HG03575 (cell line): ENCODE measurements around the gene C16orf90.
"Not testable (repeated sequence)": the region's sequence is repeated elsewhere in the genome, so short reads cannot be mapped to it uniquely, and the experiment has no call there.

ENCODE experiments used
- ATAC-seq: cut with Tn5 transposase; IDR thresholded peaks from one replicate; pipeline ENCODE4 v1.9.1; 2021; ENCODE audit not compliant: unreplicated experiment, insufficient number of reproducible peaks, low FRiP score; ENCODE audit errors: extremely low read depth

The C16orf90 gene

GRCh38 chr16:3495176-3495575, at the start of gene C16orf90:
C16orf90 (minus strand) TSS chr16:3495489; CDS start chr16:3495421, 68 bp downstream.
- no peak for ATAC-seq

GRCh38 chr16:3542601-3543373, 47.5 kb upstream of the C16orf90 start:
- ATAC-seq, result no peak

GRCh38 chr16:3541527-3542155, 46.4 kb upstream of the C16orf90 start:
- ATAC-seq, result no peak

GRCh38 chr16:3538222-3538621, 42.9 kb upstream of the C16orf90 start:
- ATAC-seq, result no peak

GRCh38 chr16:3536851-3537250, 41.6 kb upstream of the C16orf90 start:
- ATAC-seq, result no peak

GRCh38 chr16:3536271-3536731, 41.0 kb upstream of the C16orf90 start:
- no peak for ATAC-seq

GRCh38 chr16:3534126-3534525, 38.8 kb upstream of the C16orf90 start:
- ATAC-seq, result no peak

GRCh38 chr16:3532741-3533140, 37.5 kb upstream of the C16orf90 start:
- ATAC-seq, result no peak

GRCh38 chr16:3530371-3530914, 35.2 kb upstream of the C16orf90 start:
- ATAC-seq, result no peak

GRCh38 chr16:3529175-3529574, 33.9 kb upstream of the C16orf90 start:
- no peak for ATAC-seq

- ATAC-seq, result no peak
Measured at GRCh38 chr16:3528406-3528805, 33.1 kb upstream of the C16orf90 start.

GRCh38 chr16:3527216-3527829, 32.0 kb upstream of the C16orf90 start:
- ATAC-seq, result not testable (repeated sequence)

GRCh38 chr16:3525951-3526350, 30.7 kb upstream of the C16orf90 start:
- ATAC-seq, result no peak

- no peak for ATAC-seq
Measured at GRCh38 chr16:3523281-3523680, 28.0 kb upstream of the C16orf90 start.

GRCh38 chr16:3520841-3521240, 25.6 kb upstream of the C16orf90 start:
- ATAC-seq, result no peak

GRCh38 chr16:3520413-3520812, 25.1 kb upstream of the C16orf90 start:
- ATAC-seq, result no peak

- no peak for ATAC-seq
Measured at GRCh38 chr16:3519581-3519980, 24.3 kb upstream of the C16orf90 start.

- ATAC-seq, result no peak
Measured at GRCh38 chr16:3518986-3519348, 23.7 kb upstream of the C16orf90 start.

GRCh38 chr16:3518292-3518985, 23.1 kb upstream of the C16orf90 start:
- no peak for ATAC-seq
